Lower lobe of right lung (tissue), 2 donors: ENCODE data around the gene SIM2. TPM values are rescaled to one million over a fixed set of nuclear protein-coding genes. Genes with fewer than 3 reads are reported as not detected.

Source experiments
- ATAC-seq, 2 donors: fragments of 200-7000 bp; cut with Tn5 transposase; one replicate each; pipeline ENCODE4 v1.9.1; 2020 to 2022; ENCODE audit warnings: mild to moderate bottlenecking in 2 of 2, moderate library complexity in 2 of 2
- DNase-seq: peaks from one replicate; pipeline ENCODE4 v3.0.0-alpha.2; 2020
- H3K27ac ChIP-seq: fragments of 200-600 bp; one replicate; pipeline ENCODE4 v1.8.0; 2022
- H3K27me3 ChIP-seq: fragments of 200-600 bp; one replicate; pipeline ENCODE4 v1.8.0; 2022; ENCODE audit warnings: low read depth
- H3K36me3 ChIP-seq: fragments of 200-600 bp; one replicate; pipeline ENCODE4 v1.8.0; 2022; ENCODE audit warnings: mild to moderate bottlenecking
- H3K4me1 ChIP-seq: fragments of 200-600 bp; one replicate; pipeline ENCODE4 v1.8.0; 2022
- H3K4me3 ChIP-seq: fragments of 200-600 bp; one replicate; pipeline ENCODE4 v1.8.0; 2022; ENCODE audit warnings: mild to moderate bottlenecking
- H3K9me3 ChIP-seq: fragments of 200-600 bp; one replicate; pipeline ENCODE4 v1.8.0; 2022
- intact Hi-C: fragments of 100-400 bp; cut with DNase I; formaldehyde crosslinking; loops from one replicate; pipeline ENCODE4 v1.11.0; 2022
- total RNA-seq: library from RNA; stranded (reverse); fragmentation: NEBNext Ultra II Directional; extraction: Animal tissue kit (Norgen Biotek cat#: 25700); gene quantifications from one replicate; pipeline ENCODE4 v1.2.1, GENCODE V29; 2021
- TF ChIP-seq, protein P1 (sequence below): fragments of 200-600 bp; IDR thresholded peaks from one replicate; pipeline ENCODE4 v1.8.0; 2022; ENCODE audit warnings: antibody characterized with exemption, mild to moderate bottlenecking
- donor health status: DM: no; HTN: yes; CAD: no; lungs with severe emphysema.

SIM2 gene
- total RNA-seq, 1 donor from 2014 or later: not detected

DNA sequence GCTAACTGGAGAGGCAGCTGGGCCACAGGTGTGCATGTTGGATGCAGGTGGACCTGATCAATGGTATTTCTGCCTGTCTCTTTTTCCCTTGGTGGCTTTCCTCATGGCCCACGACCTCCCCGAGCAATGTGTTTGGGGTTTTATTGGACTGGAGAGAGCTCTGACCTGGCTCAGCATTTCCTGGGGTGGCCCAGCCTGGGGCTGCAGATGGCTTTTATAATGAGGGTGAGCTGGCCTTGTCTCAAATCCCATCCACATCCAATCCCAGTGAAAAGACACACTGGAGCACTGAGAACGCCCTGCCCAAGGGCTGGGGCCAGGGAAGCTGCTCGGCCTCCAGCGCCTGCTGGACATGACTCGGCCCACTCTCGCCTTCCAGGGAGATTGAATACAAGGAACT is 44.1 kb downstream of the SIM2 start:
- H3K36me3 ChIP-seq: no peaks in the 10 kb centered on the region
- no peak for DNase-seq
- H3K27me3 ChIP-seq: peaks cover 20% of the 10 kb centered on the region
- intact Hi-C loops: no loop called here
- TF ChIP-seq, protein P1, sequence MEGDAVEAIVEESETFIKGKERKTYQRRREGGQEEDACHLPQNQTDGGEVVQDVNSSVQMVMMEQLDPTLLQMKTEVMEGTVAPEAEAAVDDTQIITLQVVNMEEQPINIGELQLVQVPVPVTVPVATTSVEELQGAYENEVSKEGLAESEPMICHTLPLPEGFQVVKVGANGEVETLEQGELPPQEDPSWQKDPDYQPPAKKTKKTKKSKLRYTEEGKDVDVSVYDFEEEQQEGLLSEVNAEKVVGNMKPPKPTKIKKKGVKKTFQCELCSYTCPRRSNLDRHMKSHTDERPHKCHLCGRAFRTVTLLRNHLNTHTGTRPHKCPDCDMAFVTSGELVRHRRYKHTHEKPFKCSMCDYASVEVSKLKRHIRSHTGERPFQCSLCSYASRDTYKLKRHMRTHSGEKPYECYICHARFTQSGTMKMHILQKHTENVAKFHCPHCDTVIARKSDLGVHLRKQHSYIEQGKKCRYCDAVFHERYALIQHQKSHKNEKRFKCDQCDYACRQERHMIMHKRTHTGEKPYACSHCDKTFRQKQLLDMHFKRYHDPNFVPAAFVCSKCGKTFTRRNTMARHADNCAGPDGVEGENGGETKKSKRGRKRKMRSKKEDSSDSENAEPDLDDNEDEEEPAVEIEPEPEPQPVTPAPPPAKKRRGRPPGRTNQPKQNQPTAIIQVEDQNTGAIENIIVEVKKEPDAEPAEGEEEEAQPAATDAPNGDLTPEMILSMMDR: no peak
- H3K4me3 ChIP-seq: no peak overlapping the region
- H3K27ac ChIP-seq: no peak overlapping the region
- no peaks in the 10 kb centered on the region for H3K9me3 ChIP-seq
- no peak for ATAC-seq
- peaks cover 14% of the 10 kb centered on the region for H3K4me1 ChIP-seq

DNA sequence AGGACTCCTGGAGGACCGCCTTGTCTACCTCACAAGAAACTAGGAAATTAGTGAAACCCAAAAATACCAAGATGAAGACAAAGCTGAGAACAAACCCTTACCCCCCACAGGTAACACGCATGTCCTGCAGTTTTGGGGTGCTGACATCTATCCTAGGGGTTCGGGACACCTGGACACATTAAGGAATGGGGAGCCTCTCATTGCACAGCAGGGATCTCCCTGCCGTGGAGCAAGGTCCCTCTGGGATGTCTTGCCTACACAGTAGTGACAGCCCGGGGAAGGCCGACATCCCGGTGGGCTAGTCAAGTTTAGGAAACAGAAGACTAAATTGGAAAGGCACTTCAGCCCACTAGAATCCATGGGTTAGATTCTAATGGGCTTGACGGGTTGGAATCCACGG is 44.5 kb downstream of the SIM2 start:
- Histone ChIP-seq H3K36me3 (no peaks in the 10 kb centered on the region), H3K9me3 (no peaks in the 10 kb centered on the region), H3K27me3 (peaks cover 24% of the 10 kb centered on the region), H3K4me1 (peaks cover 18% of the 10 kb centered on the region), H3K27ac (no peak overlapping the region), H3K4me3 (no peak overlapping the region)
- ATAC-seq (no peak), DNase-seq (no peak)
- intact Hi-C loops: no loop called here
- TF ChIP-seq, protein P1: no peak

DNA sequence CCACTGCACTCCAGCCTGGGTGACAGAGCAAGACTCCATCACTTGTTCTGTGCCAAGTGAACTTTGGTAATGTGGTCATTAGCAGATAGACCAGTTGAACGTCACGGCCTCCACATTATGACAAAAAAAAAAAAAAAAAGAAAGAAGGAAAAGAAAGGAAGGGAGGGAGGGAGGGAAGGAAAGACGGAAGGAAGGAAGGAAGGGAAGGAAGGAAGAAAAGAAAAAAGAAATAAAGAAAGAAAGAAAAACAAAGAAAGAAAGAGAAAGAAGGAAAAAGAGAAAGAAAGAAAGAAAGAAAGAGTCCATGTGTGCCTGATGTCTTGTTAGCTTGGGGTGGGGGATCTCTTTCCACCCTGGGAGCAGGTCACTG is 45.3 kb downstream of the SIM2 start:
- intact Hi-C loops: no loop called here
- Histone ChIP-seq H3K9me3 (no peaks in the 10 kb centered on the region), H3K27me3 (peaks cover 28% of the 10 kb centered on the region), H3K4me1 (peaks cover 18% of the 10 kb centered on the region), H3K36me3 (no peaks in the 10 kb centered on the region), H3K4me3 (no peak overlapping the region), H3K27ac (no peak overlapping the region)
- ATAC-seq: no peak
- TF ChIP-seq, protein P1: no peak
- no peak for DNase-seq

DNA sequence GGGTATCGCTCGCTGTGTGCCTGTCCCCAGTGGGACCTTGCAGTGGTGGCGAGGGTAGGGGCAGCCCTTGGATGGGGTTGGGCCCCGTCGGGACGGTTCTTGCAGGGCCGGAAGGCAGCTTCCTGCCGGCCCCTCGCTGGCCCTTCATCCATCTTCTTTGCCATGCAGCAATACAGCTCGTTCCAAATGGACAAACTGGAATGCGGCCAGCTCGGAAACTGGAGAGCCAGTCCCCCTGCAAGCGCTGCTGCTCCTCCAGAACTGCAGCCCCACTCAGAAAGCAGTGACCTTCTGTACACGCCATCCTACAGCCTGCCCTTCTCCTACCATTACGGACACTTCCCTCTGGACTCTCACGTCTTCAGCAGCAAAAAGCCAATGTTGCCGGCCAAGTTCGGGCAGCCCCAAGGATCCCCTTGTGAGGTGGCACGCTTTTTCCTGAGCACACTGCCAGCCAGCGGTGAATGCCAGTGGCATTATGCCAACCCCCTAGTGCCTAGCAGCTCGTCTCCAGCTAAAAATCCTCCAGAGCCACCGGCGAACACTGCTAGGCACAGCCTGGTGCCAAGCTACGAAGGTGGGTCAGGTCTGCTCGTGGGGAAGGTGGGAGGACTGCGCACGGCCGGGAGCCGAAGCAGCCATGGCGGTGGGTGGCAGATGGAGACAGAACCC is 45.8 kb downstream of the SIM2 start:
- intact Hi-C loops: no loop called here
- peaks cover 28% of the 10 kb centered on the region for H3K27me3 ChIP-seq
- DNase-seq: no peak
- no peaks in the 10 kb centered on the region for H3K9me3 ChIP-seq
- H3K4me3 ChIP-seq: no peak overlapping the region
- no peaks in the 10 kb centered on the region for H3K36me3 ChIP-seq
- TF ChIP-seq, protein P1: no peak
- H3K27ac ChIP-seq: no peak overlapping the region
- no peak for ATAC-seq
- H3K4me1 ChIP-seq: peaks cover 18% of the 10 kb centered on the region

DNA sequence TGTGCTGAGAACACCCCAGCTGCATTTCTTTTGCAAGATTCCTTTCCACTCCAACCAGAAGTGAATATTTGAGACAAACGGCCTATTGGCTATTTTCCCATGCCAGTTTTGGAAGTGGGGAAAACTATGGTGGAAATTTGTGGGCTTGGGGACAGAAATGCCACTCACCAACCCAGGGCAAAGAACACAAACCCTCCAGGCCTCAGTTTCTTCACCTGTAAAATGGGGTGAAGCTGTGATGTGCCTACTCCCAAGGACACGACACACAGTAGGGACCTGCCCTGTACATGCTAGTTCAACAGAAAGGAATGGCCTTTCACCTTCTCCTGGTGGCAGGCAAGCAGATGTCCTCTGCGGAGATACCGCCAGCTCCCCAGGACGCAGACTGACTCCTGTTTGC is 46.5 kb downstream of the SIM2 start:
- intact Hi-C loops: no loop called here
- Histone ChIP-seq H3K27me3 (peaks cover 28% of the 10 kb centered on the region), H3K4me1 (peaks cover 18% of the 10 kb centered on the region), H3K27ac (no peak overlapping the region), H3K9me3 (no peaks in the 10 kb centered on the region), H3K4me3 (no peak overlapping the region), H3K36me3 (no peaks in the 10 kb centered on the region)
- ATAC-seq: no peak
- TF ChIP-seq, protein P1: no peak
- no peak for DNase-seq
